MM.1S (cell line): ENCODE results near the gene MMP11.
"Not testable (repeated sequence)": the region's sequence is repeated elsewhere in the genome, so short reads cannot be mapped to it uniquely, and the experiment has no call there.

Experiments
- CTCF ChIP-seq: fragments of 300-600 bp; sonication (generic); IDR thresholded peaks from 2 replicates; pipeline ENCODE4 v1.5.1; 2016; ENCODE audit warnings: antibody characterized with exemption, low read length, mixed read lengths
- EZH2 ChIP-seq: fragments of 300-600 bp; sonication (generic); optimal IDR thresholded peaks from 2 replicates; pipeline ENCODE3; 2017; ENCODE audit warnings: low read depth, mild to moderate bottlenecking, antibody characterized with exemption, low read length, mixed read lengths
- EZH2phosphoT487 ChIP-seq: fragments of 300-600 bp; sonication (generic); IDR thresholded peaks from 2 replicates; pipeline ENCODE4 v1.6.1; 2018; ENCODE audit warnings: antibody characterized with exemption, low read length

GRCh38 chr22:23728108-23728507, 44.5 kb upstream of the MMP11 start:
- TF ChIP-seq CTCF, EZH2, EZH2phosphoT487: not testable (repeated sequence)
